ENCODE results near the gene DROSHA.
A peak's percentile ranks its signal among the peaks of the same experiment; 100 is the strongest.
"Not testable (repeated sequence)": the region's sequence is repeated elsewhere in the genome, so short reads cannot be mapped to it uniquely, and the experiment has no call there.

The DROSHA gene

DNA sequence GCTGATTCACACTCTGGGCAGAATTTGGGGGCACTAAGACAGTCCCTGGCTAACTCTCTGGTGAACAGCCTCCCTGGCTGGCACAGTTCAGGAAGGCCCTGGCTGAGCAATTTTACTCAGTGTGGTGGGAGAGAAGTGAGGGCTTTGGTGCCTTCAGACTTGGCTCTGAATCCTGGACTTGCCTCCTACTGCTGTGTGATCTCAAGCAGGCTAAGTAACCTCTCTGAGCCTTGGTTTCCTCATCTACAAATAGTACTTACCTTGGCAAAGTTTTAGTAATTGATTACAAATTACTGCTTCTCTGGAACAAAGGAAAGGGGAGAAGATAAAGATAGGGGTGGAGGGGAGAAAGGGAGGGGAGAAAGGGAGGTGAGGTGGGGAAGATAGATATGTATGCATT is 153.8 kb downstream of the DROSHA start:
- no peak for DNase-seq

DNA sequence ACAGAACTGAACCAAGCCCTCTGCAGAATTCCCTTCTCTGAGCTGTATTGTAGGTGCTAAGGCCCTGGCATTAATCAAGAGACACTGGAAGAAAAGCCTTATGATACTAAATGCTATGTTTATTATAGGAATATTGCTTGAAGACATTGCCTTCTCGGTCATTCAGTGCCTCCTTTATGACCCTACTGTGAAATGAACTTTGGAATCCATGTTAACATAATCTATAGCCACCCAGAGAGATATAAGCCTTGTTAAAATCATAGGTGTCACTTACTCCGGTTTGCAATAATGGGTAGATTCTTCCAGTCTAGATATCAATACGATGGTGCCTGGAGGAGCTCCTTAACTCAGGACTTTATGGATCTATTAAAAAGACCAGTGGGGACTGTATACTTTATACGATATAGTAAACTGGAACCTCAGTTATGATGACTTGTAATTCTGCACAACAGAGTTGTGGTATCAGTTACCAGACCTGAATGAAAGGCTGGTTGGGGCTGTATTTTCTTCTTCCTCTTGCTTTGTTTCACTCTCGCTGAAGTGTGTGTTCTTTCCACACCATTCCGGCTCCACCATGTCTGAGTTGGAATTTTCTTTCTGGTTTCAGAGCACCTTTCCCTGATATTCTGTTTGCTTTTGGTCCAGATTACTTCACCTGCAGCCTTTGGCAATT is 154.5 kb downstream of the DROSHA start:
- no peak for DNase-seq

DNA sequence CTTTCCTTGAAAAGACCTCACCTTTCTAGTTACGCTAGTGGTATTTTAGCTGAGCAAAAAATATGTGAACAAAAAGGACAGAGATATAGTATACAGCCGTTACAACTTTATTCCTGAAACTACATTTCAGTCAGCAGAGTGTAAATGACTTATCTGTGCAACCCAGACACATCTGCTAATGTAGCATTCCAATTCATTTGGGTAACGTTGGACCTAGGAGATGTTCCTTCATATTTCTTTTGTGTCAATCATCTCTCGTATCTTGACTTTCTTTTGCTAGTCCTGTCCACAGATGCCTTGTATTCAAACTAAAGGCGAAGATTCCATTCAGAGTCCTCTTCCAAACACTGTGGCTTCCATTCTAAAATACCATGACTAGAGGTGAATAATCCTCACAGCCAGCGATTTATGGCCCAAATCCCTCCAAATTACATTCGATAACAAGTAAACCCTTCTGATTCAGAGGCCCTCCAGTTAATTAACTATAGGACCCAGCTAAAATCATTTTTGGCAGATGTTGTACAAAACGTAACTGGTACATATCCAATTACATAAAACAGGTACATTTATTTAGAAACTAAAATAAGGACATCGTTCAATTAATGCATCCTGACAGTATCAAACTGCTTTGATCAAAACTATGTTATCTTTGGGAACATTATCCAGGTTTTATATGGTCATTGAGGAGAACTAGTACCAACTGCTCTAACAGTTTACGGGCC is 155.7 kb downstream of the DROSHA start:
- no peak for DNase-seq

DNA sequence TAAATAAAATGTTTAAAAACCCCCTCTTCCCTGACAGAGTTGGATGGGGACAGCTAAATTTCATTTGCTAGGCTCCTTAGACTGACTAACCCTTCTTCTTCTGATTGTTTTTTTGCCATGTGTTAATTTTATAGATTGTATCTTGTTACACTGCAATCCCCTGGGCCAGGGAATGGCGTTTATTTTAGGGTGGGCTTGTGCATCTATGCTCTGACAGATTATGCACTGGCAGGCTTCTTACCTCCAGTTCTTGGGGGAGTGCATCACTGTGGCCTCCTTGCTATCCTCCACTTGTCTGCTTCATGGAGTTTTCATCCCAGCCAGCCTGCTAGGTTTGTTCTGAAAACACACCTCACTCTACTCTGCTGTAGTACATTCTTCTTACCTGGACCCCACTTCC is 159.8 kb downstream of the DROSHA start:
- DNase-seq: no peak

DNA sequence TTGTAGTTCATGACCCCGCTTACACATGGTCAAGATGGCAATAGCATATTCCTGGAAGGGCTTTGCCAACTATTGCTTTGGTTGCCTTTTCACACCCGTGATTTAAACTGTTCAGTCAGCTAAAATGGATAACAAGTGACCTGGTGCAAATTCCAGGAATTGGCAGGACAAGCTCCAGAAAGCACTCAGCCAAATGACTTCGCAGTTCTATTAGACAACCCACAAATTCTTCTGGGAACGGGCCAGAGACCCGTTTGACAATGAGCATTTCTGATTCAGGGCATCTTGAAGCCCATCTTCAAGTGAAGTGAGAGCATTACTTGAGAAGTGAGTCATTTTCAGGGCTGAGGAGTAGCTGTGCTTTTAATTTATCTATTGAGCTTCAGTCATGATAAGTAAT is 165.0 kb downstream of the DROSHA start:
- no peak for DNase-seq

DNA sequence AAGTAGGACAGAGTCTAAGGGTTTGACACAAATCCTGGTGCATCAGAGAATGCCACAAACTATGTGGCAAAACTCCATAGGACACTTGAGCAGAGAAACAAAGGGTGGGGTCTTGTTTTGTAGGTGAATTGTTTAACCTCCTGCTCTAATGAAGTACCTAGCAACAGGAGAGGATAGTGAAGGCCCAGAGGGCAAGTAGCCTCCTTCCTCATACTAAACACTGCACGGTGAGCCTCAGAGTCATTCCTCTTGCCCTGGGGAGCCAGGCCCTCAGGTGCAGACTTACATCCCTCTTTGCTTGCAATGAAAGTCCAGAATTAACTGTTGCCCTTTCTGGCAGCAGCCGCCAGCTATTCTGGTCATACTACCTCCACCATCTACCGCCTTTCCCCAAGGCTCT is 166.1 kb downstream of the DROSHA start:
- no peak for DNase-seq

DNA sequence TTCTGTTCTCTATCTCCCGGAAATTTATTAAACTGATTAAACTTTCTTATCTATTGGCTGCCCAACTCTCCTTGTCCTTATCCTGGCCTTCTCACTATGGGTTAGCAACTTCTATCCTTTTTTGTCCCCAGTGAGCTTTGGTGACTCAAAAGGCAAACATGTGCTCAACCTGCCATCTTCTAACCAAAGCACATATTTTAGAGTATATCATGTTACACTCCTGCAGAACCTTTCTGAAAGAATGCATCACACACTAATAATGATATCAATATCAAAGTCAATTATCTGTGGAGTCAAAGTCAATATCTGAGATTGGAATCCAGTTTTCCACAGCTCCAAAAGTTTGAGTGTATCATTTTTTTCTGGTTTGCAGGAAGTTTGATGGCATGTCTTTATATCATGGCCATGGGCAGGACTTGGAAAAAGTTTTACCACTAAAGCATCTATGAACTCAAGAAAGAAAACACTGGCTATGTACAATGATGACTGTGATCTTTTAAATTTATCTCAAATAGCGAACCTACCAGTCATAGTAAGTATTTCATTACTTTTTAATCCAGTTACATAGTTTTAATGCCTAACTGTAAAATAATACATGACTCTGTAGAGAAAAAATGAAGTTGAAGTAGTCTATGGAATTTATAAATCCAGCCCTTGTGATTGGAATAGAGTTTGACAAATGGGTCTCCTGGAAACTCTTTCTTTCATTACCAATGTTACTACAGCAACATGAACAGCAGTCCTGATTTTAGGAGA is 166.8 kb downstream of the DROSHA start:
- no peak for DNase-seq

DNA sequence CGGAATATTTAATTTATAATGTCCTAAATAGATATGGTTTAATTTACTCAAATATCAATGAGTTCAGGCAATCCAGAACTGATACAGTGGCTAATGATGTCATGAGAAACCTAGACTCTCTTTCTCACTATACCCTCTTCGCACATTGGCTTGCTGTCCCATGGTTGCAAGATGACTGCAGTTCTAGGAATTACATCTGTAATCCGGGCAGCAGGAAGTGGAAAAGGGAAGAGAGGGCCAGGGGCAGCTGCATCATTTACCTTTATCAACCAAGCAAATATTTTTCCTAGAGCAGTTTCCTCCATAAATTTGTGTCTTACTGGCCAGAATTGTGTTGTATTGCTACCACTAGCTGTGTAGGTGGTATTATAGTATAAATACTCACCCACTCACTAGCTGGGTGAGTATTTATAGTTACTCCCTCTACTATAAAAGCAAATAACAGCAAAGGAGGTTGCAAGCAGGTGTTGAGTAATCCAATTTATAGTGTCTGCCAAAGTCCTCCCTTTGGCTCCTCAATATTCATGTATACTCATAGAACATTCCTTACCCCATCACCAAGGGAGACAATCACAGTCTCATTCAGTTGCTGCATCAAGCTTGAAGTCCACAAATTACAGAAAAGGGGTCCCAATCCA is 168.8 kb downstream of the DROSHA start:
- DNase-seq: no peak

DNA sequence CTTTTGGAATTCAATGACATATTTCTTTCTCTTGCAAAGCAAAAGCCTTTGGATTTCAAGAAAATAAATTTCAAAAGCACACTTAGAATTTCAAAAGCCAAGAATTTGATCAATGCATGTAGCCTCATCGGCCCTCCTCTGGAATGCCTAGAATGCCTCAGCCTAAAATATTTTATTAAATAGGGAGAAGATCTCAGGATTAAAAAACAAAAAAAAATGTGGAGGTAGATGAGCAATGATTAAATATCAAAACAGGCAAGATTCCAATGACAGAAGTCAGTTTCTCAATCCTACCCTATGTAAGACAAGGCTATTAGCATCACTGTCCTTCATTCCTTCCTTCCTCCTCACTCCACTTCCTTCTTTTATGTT is 169.4 kb downstream of the DROSHA start:
- DNase-seq: no peak

DNA sequence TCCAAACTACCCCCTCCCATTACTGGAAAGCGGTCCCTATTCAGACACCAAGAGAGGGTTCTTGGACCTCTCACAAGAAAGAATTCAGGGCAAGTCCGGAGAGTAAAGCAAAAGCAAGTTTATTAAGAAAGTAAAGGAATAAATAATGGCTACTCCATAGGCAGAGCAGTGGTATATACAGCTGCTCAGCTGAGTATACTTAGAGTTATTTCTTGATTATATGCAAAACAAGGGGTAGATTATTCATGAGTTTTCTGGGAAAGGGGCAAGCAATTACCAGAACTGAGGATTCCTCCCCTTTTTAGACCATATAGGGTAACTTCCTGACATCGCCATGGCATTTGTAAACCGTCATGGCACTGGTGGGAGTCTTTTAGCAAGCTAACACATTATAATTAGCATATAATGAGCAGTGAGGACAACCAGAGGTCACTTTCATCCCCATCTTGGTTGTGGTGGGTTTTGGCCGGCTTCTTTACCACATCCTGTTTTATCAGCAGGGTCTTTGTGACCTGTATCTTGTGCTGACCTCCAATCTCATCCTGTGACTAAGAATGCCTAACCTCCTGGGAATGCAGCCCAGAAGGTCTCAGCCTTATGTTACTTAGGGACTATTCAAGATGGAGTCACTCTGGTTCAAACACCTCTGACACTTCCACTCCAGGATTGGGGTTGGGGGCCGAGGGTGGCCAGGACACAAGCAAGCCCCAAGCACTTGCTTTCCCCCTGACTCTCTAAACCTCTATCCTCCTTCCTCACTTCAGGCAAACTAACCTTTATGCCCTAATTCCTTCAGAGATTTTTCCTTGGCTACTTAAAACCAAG is 170.0 kb downstream of the DROSHA start:
- not testable (repeated sequence) for DNase-seq

DNA sequence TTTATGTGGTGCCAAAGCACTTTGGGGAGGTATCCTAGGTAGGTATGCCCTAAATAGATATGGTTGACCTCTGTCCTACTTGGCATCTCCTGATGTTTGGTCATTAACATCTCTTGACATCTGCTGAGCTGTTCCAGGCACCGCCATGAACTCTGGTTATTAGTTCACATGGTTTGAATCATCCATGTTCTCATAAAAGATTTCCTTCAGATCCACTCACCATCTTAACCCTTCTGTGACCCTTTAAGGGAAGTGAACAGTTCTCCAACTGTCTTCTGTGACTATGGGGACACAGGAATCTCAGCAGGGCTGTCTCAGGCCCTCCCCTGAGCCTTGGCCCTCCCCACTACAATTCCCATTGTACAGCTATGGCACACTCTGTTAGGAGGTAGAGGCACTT is 170.7 kb downstream of the DROSHA start:
- DNase-seq: peak; percentile 53

DNA sequence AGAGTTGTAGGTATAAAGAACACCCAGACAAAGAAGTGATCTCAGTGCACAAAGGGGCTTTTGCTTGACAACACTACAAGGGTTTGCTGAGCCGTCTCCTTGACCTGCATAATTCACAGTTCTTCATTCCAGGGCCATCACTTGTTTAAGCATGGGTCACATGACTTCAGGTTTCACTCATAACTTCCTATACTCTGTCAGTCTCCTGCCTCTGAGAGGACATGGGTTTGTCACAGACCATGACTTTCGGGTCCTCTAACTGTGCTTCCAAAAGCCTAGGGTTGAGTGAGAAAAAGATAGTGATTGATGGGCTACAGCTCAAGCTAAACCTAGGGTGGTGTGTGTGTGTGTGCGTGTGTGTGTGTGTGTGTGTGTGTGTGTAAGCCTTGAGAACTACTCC is 172.1 kb downstream of the DROSHA start:
- DNase-seq: no peak

DNA sequence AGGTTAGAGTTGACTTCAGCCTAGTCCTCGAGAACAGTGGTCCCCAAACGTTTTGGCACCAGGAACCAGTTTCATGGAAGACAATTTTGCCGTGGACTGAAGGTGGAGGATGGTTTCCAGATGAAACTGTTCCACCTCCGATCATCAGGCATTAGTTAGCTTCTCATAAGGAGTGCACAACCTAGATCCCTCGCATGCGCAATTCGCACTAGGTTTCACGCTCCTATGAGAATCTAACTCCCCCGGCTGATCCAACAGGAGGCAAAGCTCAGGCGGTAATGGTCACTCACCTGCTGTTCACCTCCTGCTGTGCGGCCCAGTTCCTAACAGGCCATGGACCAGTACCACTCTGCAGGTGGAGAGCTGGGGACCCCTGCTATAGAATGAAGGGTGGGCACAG is 174.9 kb downstream of the DROSHA start:
- DNase-seq: no peak

DNA sequence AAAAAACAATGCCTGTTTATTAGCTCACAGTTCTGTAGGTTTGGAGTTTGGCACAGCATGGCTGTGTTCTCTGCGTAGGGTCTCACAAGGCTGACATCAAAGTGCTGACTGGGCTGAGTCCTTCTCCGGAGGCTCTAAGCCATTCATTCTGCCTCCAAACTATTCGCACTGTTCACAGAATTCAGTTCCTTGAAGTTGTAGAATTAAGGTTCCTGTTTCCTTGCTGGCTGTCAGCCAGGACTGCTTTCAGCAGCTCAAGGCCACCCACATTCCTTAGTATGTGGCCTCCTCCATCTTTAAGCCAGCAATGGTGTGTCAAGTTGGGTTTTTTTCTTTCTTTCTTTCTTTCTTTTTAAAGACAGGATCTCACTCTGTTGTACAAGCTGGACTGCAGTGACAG is 176.6 kb downstream of the DROSHA start:
- DNase-seq: no peak
